CD14-positive monocyte (primary cell): ENCODE results near the gene MBTD1. TPM values are rescaled to one million over a fixed set of nuclear protein-coding genes. Genes with fewer than 3 reads are reported as not detected.
A peak's percentile ranks its signal among the peaks of the same experiment; 100 is the strongest.

Experiments
- DNase-seq, 3 donors: peaks; one replicate each; pipeline ENCODE4 v3.0.0-alpha.2; 2011 to 2022
- H2AFZ ChIP-seq: 2 replicates; pipeline ENCODE4 v1.6.0; 2012; ENCODE audit warnings: mild to moderate bottlenecking, low read depth, low read length, inconsistent platforms; ENCODE audit not compliant: insufficient read depth, poor library complexity, severe bottlenecking
- H3K27ac ChIP-seq, 2 donors: 1 replicate in 1 of 2; 2 replicates in 1 of 2; pipeline ENCODE4 v1.5.1; 2012 to 2013; ENCODE audit warnings: low read length in 2 of 2, control low read depth in 1 of 2, inconsistent platforms in 1 of 2, low read depth in 1 of 2, mild to moderate bottlenecking in 1 of 2
- H3K27me3 ChIP-seq, 2 donors: one replicate each; pipeline versions ENCODE4 v1.6.0 to v1.6.1; 2011 to 2013; ENCODE audit warnings: low read length in 2 of 2; ENCODE audit not compliant: control insufficient read depth in 2 of 2, insufficient read depth in 2 of 2
- H3K36me3 ChIP-seq, 2 donors: replicated peaks in 1 of 2; 1 replicate in 1 of 2; 2 replicates in 1 of 2; pipeline versions ENCODE4 v1.5.1 to v1.6.1; 2012 to 2013; ENCODE audit warnings: low read length in 2 of 2, control low read depth in 1 of 2, inconsistent platforms in 1 of 2, mild to moderate bottlenecking in 1 of 2; ENCODE audit not compliant: insufficient read depth in 2 of 2, control insufficient read depth in 1 of 2
- H3K4me1 ChIP-seq, 2 donors: 1 replicate in 1 of 2; 2 replicates in 1 of 2; pipeline versions ENCODE4 v1.5.1 to v1.6.1; 2012 to 2013; ENCODE audit warnings: low read length in 2 of 2, control low read depth in 1 of 2, inconsistent platforms in 1 of 2, mild to moderate bottlenecking in 1 of 2, moderate library complexity in 1 of 2; ENCODE audit not compliant: insufficient read depth in 2 of 2, control insufficient read depth in 1 of 2
- H3K4me2 ChIP-seq: replicated peaks from 2 replicates; pipeline ENCODE3; 2012; ENCODE audit warnings: low read length, moderate library complexity, mild to moderate bottlenecking; ENCODE audit not compliant: poor library complexity, severe bottlenecking; ENCODE audit errors: extremely low read depth
- H3K4me3 ChIP-seq, 3 experiments: fragments of 200-600 bp in 1 of 3; sonication (generic) in 1 of 3; replicated peaks in 1 of 3; 1 replicate in 2 of 3; 2 replicates in 1 of 3; pipeline ENCODE4 v1.5.1; 2011 to 2013; ENCODE audit warnings: low read length in 3 of 3, mild to moderate bottlenecking in 3 of 3, control low read depth in 2 of 3, low read depth in 2 of 3, inconsistent platforms in 1 of 3, moderate library complexity in 1 of 3
- H3K79me2 ChIP-seq: 2 replicates; pipeline ENCODE4 v1.6.0; 2012; ENCODE audit warnings: mild to moderate bottlenecking, control low read depth, inconsistent platforms, low read length, moderate library complexity; ENCODE audit not compliant: insufficient read depth
- H3K9ac ChIP-seq: 2 replicates; pipeline ENCODE4 v1.6.0; 2017; ENCODE audit warnings: low read length, mild to moderate bottlenecking; ENCODE audit not compliant: insufficient read depth, poor library complexity, severe bottlenecking
- H3K9me3 ChIP-seq, 2 donors: replicated peaks in 1 of 2; 1 replicate in 1 of 2; 2 replicates in 1 of 2; pipeline versions ENCODE4 v1.5.1 to v1.6.1; 2012 to 2013; ENCODE audit warnings: low read length in 2 of 2, control low read depth in 1 of 2; ENCODE audit not compliant: control insufficient read depth in 1 of 2, insufficient read depth in 1 of 2
- H4K20me1 ChIP-seq: 2 replicates; pipeline ENCODE4 v1.6.0; 2012; ENCODE audit warnings: mild to moderate bottlenecking, low read length, control low read depth, moderate library complexity; ENCODE audit not compliant: insufficient read depth
- H3K27ac Mint-ChIP-seq, 7 donors: one replicate each; pipeline ENCODE4 v1.8.0; 2020; ENCODE audit warnings: mild to moderate bottlenecking in 7 of 7, mixed read lengths in 7 of 7, moderate library complexity in 6 of 7, inconsistent platforms in 2 of 7
- H3K27me3 Mint-ChIP-seq, 3 donors: one replicate each; pipeline ENCODE4 v1.8.0; 2021 to 2022; ENCODE audit warnings: low read depth in 3 of 3, mild to moderate bottlenecking in 3 of 3, mixed read lengths in 3 of 3, moderate library complexity in 3 of 3, inconsistent platforms in 1 of 3
- H3K36me3 Mint-ChIP-seq, 2 donors: one replicate each; pipeline ENCODE4 v1.8.0; 2020; ENCODE audit warnings: mixed read lengths in 2 of 2, inconsistent platforms in 1 of 2, mild to moderate bottlenecking in 1 of 2
- H3K4me1 Mint-ChIP-seq: one replicate; pipeline ENCODE4 v1.8.0; 2020; ENCODE audit warnings: mild to moderate bottlenecking, mixed read lengths
- H3K4me3 Mint-ChIP-seq, 2 donors: one replicate each; pipeline ENCODE4 v1.8.0; 2020; ENCODE audit warnings: mild to moderate bottlenecking in 2 of 2, mixed read lengths in 2 of 2, moderate library complexity in 1 of 2
- H3K9me3 Mint-ChIP-seq, 7 donors: one replicate each; pipeline ENCODE4 v1.8.0; 2020 to 2022; ENCODE audit warnings: mixed read lengths in 7 of 7, mild to moderate bottlenecking in 6 of 7, moderate library complexity in 6 of 7, inconsistent platforms in 2 of 7
- WGBS: methylation state at CpG from one replicate; pipeline ENCODE4 v1.1.5; 2013; ENCODE audit warnings: missing lambda C conversion rate; ENCODE audit not compliant: insufficient coverage; 5-methylcytosine and 5-hydroxymethylcytosine counted together
- intact Hi-C, 2 donors: fragments of 100-400 bp; cut with micrococcal nuclease; formaldehyde crosslinking; loops; one replicate each; pipeline versions ENCODE4 v1.15.0 to v1.15.1; 2023
- polyA plus RNA-seq, 3 donors: library from polyadenylated mRNA; depleted of rRNA in 1 of 3; unstranded in 2 of 3; stranded (reverse) in 1 of 3; fragments of 300-500 nt in 2 of 3; fragments of >200 nt in 1 of 3; fragmentation: Illumina TruSeq in 2 of 3; gene quantifications; 1 replicate in 2 of 3; 2 replicates in 1 of 3; pipeline ENCODE4 v1.2.3, GENCODE V29; 2012 to 2021
- TF ChIP-seq, protein P1 (sequence below): fragments of 200-600 bp; IDR thresholded peaks from one replicate; pipeline ENCODE4 v1.8.0; 2022; ENCODE audit warnings: antibody characterized with exemption, mild to moderate bottlenecking

The MBTD1 gene
- polyA plus RNA-seq, 3 donors = 5.9 to 11.3 (median 10.0) TPM

- H3K4me2 ChIP-seq = no peak overlapping the region
These were observed 35.2 kb downstream of the MBTD1 start for GRCh38 chr17:51224402-51225262.

GRCh38 chr17:51221322-51221721 is 38.5 kb downstream of the MBTD1 start:
- Mint-ChIP-seq H3K4me1 (peaks cover 17% of the 10 kb centered on the region), H3K27me3 (peaks cover 0 to 1% (median 0%) of the 10 kb centered on the region in 3 donors), H3K9me3 (no peaks in the 10 kb centered on the region), H3K4me3 (no peak overlapping the region), H3K27ac (no peak overlapping the region), H3K36me3 (peaks cover 60 to 76% of the 10 kb centered on the region in 2 donors)
- H3K36me3 ChIP-seq = peaks cover 70 to 77% of the 10 kb centered on the region in 2 donors
- H3K79me2 ChIP-seq = peaks cover 6% of the 10 kb centered on the region
- peaks cover 16% of the 10 kb centered on the region for H4K20me1 ChIP-seq
- H3K4me2 ChIP-seq = no peak overlapping the region
- peaks cover 4 to 12% of the 10 kb centered on the region in 2 donors for H3K4me1 ChIP-seq
- no peak overlapping the region for H3K9ac ChIP-seq
- no peak for DNase-seq
- no peaks in the 10 kb centered on the region for H3K27me3 ChIP-seq
- H3K27ac ChIP-seq = no peak overlapping the region
- H3K9me3 ChIP-seq = no peaks in the 10 kb centered on the region
- H2AFZ ChIP-seq = no peak overlapping the region
- no peak overlapping the region for H3K4me3 ChIP-seq
- intact Hi-C loops = no loop called here
- TF ChIP-seq, protein P1, sequence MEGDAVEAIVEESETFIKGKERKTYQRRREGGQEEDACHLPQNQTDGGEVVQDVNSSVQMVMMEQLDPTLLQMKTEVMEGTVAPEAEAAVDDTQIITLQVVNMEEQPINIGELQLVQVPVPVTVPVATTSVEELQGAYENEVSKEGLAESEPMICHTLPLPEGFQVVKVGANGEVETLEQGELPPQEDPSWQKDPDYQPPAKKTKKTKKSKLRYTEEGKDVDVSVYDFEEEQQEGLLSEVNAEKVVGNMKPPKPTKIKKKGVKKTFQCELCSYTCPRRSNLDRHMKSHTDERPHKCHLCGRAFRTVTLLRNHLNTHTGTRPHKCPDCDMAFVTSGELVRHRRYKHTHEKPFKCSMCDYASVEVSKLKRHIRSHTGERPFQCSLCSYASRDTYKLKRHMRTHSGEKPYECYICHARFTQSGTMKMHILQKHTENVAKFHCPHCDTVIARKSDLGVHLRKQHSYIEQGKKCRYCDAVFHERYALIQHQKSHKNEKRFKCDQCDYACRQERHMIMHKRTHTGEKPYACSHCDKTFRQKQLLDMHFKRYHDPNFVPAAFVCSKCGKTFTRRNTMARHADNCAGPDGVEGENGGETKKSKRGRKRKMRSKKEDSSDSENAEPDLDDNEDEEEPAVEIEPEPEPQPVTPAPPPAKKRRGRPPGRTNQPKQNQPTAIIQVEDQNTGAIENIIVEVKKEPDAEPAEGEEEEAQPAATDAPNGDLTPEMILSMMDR = no peak
- WGBS = no CpG with 5 or more reads among the region's 4 CpGs

More at GRCh38 chr17:51224402-51225262, 35.2 kb downstream of the MBTD1 start:
- Histone ChIP-seq H3K79me2 (peaks cover 15% of the 10 kb centered on the region), H3K4me1 (peaks cover 4 to 12% of the 10 kb centered on the region in 2 donors), H3K9me3 (no peaks in the 10 kb centered on the region), H2AFZ (no peak overlapping the region), H3K36me3 (peaks cover 37 to 44% of the 10 kb centered on the region in 2 donors), H3K4me3 (no peak overlapping the region), H4K20me1 (peaks cover 31% of the 10 kb centered on the region), H3K9ac (no peak overlapping the region), H3K27me3 (no peaks in the 10 kb centered on the region), H3K27ac (peak overlapping the region in 1 of 2 donors; percentile 27)
- Mint-ChIP-seq H3K36me3 (peaks cover 35 to 50% of the 10 kb centered on the region in 2 donors), H3K9me3 (no peaks in the 10 kb centered on the region), H3K4me3 (no peak overlapping the region), H3K27ac (peak overlapping the region in 1 of 7 donors; percentile 55), H3K27me3 (peaks cover 0 to 1% (median 0%) of the 10 kb centered on the region in 3 donors), H3K4me1 (peaks cover 33% of the 10 kb centered on the region)
- DNase-seq = no peak
- TF ChIP-seq, protein P1 = no peak
- 40% methylated on average over 1 of the region's 10 CpGs for WGBS
- intact Hi-C loops = no loop called here
